Panc1 (cell line): ENCODE measurements around the gene OR2A25. TPM values are rescaled to one million over a fixed set of nuclear protein-coding genes. Genes with fewer than 3 reads are reported as not detected.

Source experiments
- ATAC-seq: fragments of 200-7000 bp; cut with Tn5 transposase; 2 replicates; pipeline ENCODE4 v1.9.1; 2020; ENCODE audit warnings: mild to moderate bottlenecking, moderate library complexity
- BruUV-seq: library from RNA; stranded (reverse); fragments of 400-500 nt; replicated peaks from 2 replicates; lab custom pipeline; 2021; lab: Mats Ljungman, UMichigan
- CTCF ChIA-PET: fragments of 300-600 bp; sonication (Branson Sonifier 250); formaldehyde crosslinking; loops from one replicate; lab custom pipeline; 2022; ENCODE audit warnings: antibody characterized with exemption; lab: Charles Lee
- POLR2A ChIA-PET: fragments of 300-600 bp; sonication (Branson Sonifier 250); formaldehyde crosslinking; loops from one replicate; lab custom pipeline; 2022; ENCODE audit warnings: antibody characterized with exemption; lab: Charles Lee
- DNase-seq: peaks from one replicate; pipeline ENCODE4 v3.0.0-alpha.2; 2010; ENCODE audit warnings: low read depth, low spot score
- H3K27ac ChIP-seq: 2 replicates; pipeline ENCODE4 v1.5.1; 2011; ENCODE audit warnings: mild to moderate bottlenecking, low read length, inconsistent platforms
- H3K27me3 ChIP-seq: fragments of 200-500 bp; sonication (Bioruptor generic); 2 replicates; pipeline ENCODE4 v1.6.0; 2014; ENCODE audit warnings: low read length, inconsistent platforms; ENCODE audit not compliant: control insufficient read depth, insufficient read depth
- H3K36me3 ChIP-seq: fragments of 200-500 bp; sonication (Bioruptor generic); 2 replicates; pipeline ENCODE4 v1.5.1; 2014; ENCODE audit warnings: inconsistent platforms, mild to moderate bottlenecking, low read length, moderate library complexity; ENCODE audit not compliant: control insufficient read depth, insufficient read depth
- H3K4me1 ChIP-seq: 2 replicates; pipeline ENCODE4 v1.5.1; 2011; ENCODE audit warnings: inconsistent platforms, mild to moderate bottlenecking, low read length, moderate library complexity; ENCODE audit not compliant: control insufficient read depth, insufficient read depth
- H3K4me3 ChIP-seq, 2 experiments: 2 replicates each; pipeline ENCODE4 v1.5.1; 2011 to 2012; ENCODE audit warnings: low read depth in 2 of 2, low read length in 2 of 2, mild to moderate bottlenecking in 2 of 2, inconsistent platforms in 1 of 2, moderate library complexity in 1 of 2
- H3K9me3 ChIP-seq: fragments of 200-500 bp; sonication (Bioruptor generic); 2 replicates; pipeline ENCODE4 v1.5.1; 2014; ENCODE audit warnings: low read depth, mild to moderate bottlenecking, inconsistent platforms, low read length, moderate library complexity; ENCODE audit not compliant: control insufficient read depth, insufficient read depth
- CTCF ChIP-seq: fragments of 450-650 bp; IDR thresholded peaks from 2 replicates; pipeline ENCODE4 v1.5.1; 2017; ENCODE audit warnings: mild to moderate bottlenecking
- POLR2AphosphoS5 ChIP-seq: IDR thresholded peaks from 2 replicates; pipeline ENCODE4 v1.6.1; 2012; ENCODE audit warnings: mild to moderate bottlenecking, low read depth, low read length, moderate library complexity
- REST ChIP-seq, 2 experiments: IDR thresholded peaks; 2 replicates each; pipeline ENCODE4 v1.6.1; 2011 to 2012; ENCODE audit warnings: low read depth in 2 of 2, control low read depth in 1 of 2, low read length in 1 of 2, mild to moderate bottlenecking in 1 of 2, moderate library complexity in 1 of 2; ENCODE audit not compliant: insufficient read depth in 1 of 2
- SIN3A ChIP-seq: IDR thresholded peaks from 2 replicates; pipeline ENCODE4 v1.6.1; 2012; ENCODE audit warnings: low read depth, mild to moderate bottlenecking, low read length, moderate library complexity, borderline replicate concordance; ENCODE audit not compliant: insufficient read depth
- TCF7L2 ChIP-seq: IDR thresholded peaks from 2 replicates; pipeline ENCODE4 v1.6.1; 2011; ENCODE audit warnings: mild to moderate bottlenecking, low read depth, low read length, inconsistent platforms
- in situ Hi-C: cut with HindIII; loops from 2 replicates; pipeline ENCODE4 v1.10.0; 2016; ENCODE audit warnings: low sequenced_read_pairs, low pct_unique_long_range_greater_than_20kb
- intact Hi-C: fragments of 100-400 bp; cut with micrococcal nuclease; formaldehyde crosslinking; loops from one replicate; pipeline ENCODE4 v1.10.0; 2022; ENCODE audit not compliant: unreplicated experiment
- total RNA-seq: library from RNA; stranded (reverse); gene quantifications from one replicate; pipeline ENCODE4 v1.2.1, GENCODE V29; 2021; ENCODE audit not compliant: unreplicated experiment

The OR2A25 gene
- total RNA-seq, 1 experiment from 2014 or later, result not detected

- Histone ChIP-seq H3K9me3 (no peaks in the 10 kb centered on the region), H3K27ac (no peak within 1 kb of the TSS), H3K4me1 (no peaks in the 10 kb centered on the region), H3K27me3 (no peaks in the 10 kb centered on the region), H3K4me3 (no peak within 1 kb of the TSS), H3K36me3 (no peaks in the 10 kb centered on the region)
- no TSS peak for BruUV-seq
- in situ Hi-C loops, result no loop called here
- DNase-seq (no peak), ATAC-seq (no peak)
- ChIA-PET CTCF (no interaction called here), POLR2A (no interaction called here)
- intact Hi-C loops, result no loop called here
- TF ChIP-seq TCF7L2 (no peak), REST (IDR thresholded peaks at IDR 0.05; ENCODE audit: insufficient read depth in 1 of 2, low read depth in 2 of 2, low read length in 1 of 2) (no peak), POLR2AphosphoS5 (no peak), CTCF (no peak), SIN3A (no peak)
Observed at GRCh38 chr7:144085978-144086377, 16.4 kb downstream of the OR2A25 start, which contains the start of gene OR2A12. Gene OR2A12, plus strand, starts transcription at chr7:144086278. Its CDS starts 8,830 bp downstream, at chr7:144095108.

- POLR2A ChIA-PET, result no interaction called here
- no peak for DNase-seq
- Histone ChIP-seq H3K36me3 (no peaks in the 10 kb centered on the region), H3K4me3 (no peak overlapping the region), H3K27ac (no peak overlapping the region), H3K4me1 (no peaks in the 10 kb centered on the region), H3K9me3 (no peaks in the 10 kb centered on the region), H3K27me3 (no peaks in the 10 kb centered on the region)
- ATAC-seq, result no peak
- in situ Hi-C loops, result no loop called here
- BruUV-seq, result no TSS peak
- intact Hi-C loops, result no loop called here
- CTCF ChIA-PET, result no interaction called here
- no peak for TF ChIP-seq POLR2AphosphoS5
- no peak for TF ChIP-seq CTCF
- TF ChIP-seq SIN3A, result no peak
- TF ChIP-seq REST (IDR thresholded peaks at IDR 0.05; ENCODE audit: insufficient read depth in 1 of 2, low read depth in 2 of 2, low read length in 1 of 2), result no peak
- TF ChIP-seq TCF7L2, result no peak
Observed at GRCh38 chr7:144086730-144087129, 17.1 kb downstream of the OR2A25 start.
